Fibroblast of lung (primary cell): ENCODE measurements around the gene ZGLP1.

Source experiments
- EZH2 ChIP-seq: IDR thresholded peaks from 2 replicates; pipeline ENCODE4 v1.5.1; 2012; ENCODE audit warnings: low read length, control low read depth, mild to moderate bottlenecking; ENCODE audit errors: missing control alignments
- TF ChIP-seq, protein P1 (sequence below), 2 donors: IDR thresholded peaks in 1 of 2; conservative IDR thresholded peaks in 1 of 2; 1 replicate in 1 of 2; 2 replicates in 1 of 2; pipeline ENCODE4 v1.5.1; 2011 to 2012; ENCODE audit warnings: low read length in 2 of 2, control low read depth in 1 of 2, inconsistent platforms in 1 of 2, low read depth in 1 of 2, mild to moderate bottlenecking in 1 of 2

DNA sequence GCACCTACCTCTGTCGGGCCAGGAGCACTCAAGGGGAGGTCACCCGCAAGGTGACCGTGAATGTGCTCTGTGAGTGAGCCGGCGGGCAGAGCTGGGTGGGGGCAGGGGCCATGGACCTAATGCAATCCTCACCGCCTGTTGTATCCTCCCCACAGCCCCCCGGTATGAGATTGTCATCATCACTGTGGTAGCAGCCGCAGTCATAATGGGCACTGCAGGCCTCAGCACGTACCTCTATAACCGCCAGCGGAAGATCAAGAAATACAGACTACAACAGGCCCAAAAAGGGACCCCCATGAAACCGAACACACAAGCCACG, 24.7 kb downstream of the ZGLP1 start:
- TF ChIP-seq, protein P1, sequence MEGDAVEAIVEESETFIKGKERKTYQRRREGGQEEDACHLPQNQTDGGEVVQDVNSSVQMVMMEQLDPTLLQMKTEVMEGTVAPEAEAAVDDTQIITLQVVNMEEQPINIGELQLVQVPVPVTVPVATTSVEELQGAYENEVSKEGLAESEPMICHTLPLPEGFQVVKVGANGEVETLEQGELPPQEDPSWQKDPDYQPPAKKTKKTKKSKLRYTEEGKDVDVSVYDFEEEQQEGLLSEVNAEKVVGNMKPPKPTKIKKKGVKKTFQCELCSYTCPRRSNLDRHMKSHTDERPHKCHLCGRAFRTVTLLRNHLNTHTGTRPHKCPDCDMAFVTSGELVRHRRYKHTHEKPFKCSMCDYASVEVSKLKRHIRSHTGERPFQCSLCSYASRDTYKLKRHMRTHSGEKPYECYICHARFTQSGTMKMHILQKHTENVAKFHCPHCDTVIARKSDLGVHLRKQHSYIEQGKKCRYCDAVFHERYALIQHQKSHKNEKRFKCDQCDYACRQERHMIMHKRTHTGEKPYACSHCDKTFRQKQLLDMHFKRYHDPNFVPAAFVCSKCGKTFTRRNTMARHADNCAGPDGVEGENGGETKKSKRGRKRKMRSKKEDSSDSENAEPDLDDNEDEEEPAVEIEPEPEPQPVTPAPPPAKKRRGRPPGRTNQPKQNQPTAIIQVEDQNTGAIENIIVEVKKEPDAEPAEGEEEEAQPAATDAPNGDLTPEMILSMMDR (conservative IDR thresholded peaks at IDR 0.05 in 1 of 2, IDR thresholded peaks at IDR 0.05 in 1 of 2; ENCODE audit: low read depth in 1 of 2, low read length in 2 of 2): no peak
- TF ChIP-seq EZH2: no peak
